Amniotic stem cell (primary cell): Measurements from ENCODE around the gene OR5F1.

Experiments used
- DNase-seq: peaks from one replicate; lab custom pipeline; 2025; lab: John Stamatoyannopoulos, UW

Gene OR5F1

GRCh38 chr11:55994525-55994924 lies at the start of gene OR5F1:
TSS of gene OR5F1 (minus strand) at chr11:55994625. CDS start at chr11:55994625, 0 bp downstream.
- no peak for DNase-seq

DNA sequence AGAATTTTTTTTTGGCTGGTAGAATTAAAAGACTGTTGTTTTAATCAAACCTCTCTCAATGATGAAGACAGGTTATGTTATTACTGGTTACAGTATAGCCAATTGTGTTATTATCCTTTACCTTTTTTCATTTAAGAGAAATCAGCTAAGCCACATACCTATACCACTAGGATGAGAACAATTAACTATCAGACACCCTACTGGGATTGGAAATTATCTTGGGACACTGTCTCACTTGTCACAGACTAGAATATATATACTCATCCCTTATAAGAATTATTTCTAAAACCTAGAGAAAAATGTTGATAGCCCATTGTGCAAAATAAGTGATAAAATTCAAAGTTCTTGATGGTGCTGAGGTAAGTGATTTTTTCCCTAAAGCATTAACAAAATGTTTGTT lies 32.9 kb upstream of the OR5F1 start, which contains the start of gene OR5AS1:
OR5AS1 (plus strand) TSS at position 301 of the 400 bp plus-strand sequence. CDS start 2,765 bp downstream, outside the sequence.
- DNase-seq: no peak

DNA sequence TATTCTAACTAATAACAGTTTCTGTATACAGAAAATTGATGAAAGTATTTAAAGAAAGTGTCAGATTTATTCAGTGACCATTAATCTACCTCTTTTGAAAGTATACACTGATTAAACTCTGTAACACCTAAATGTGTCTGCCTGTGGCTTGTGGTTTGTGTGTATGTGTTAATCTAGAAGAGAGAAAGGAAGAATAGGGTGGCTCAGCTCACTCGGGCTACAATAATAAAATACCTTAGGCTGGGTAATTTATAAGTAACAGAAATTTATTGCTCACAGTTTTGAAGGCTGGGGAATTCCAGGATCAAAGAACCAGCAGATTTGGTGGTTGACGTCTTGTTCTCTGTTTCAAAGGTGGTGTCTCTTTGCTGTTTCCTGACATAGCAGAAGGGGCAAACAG lies 19.4 kb upstream of the OR5F1 start:
- no peak for DNase-seq

- DNase-seq: no peak
Observed at GRCh38 chr11:56010716-56011115, 16.3 kb upstream of the OR5F1 start.

DNA sequence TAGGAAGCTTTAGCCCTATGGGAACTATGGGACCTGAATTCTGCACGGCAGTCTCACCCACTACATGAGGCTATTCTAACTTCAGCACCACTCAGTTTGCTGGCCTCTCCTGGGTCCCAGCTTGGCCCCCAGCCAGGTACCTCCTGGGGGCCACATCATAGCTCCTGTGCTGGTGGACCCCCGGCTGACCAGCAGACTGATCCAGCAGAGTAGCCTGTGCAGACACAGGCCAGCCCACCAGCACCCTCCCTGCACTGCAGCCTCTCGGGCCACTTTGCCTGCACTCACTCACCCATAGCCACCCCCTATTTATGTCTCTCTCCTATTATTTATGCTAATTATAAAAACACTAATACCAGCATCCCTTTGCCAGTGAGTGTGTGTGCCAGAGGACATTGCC lies 23.5 kb downstream of the OR5F1 start:
- no peak for DNase-seq

DNA sequence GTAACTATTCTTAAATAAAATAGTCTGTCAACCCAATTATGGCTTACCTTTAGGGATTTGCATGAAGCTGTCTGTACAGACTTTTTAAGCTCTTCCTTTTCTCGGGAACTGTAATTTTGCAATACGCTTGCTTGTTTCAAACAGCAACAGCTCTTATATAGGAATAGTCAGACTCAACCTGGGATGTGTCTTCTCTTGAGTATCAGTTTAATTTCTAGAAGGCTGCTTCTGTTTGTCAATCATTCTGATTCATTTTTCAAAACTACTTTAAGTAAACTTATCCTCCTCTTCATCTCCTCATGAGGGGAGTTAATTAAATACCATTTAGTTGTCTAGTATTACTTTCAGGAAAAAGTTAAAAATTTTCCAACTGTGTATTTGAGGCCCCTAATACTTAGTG lies 24.6 kb downstream of the OR5F1 start, which contains the start of gene OR10AG1:
OR10AG1 (minus strand) TSS at position 101 of the 400 bp plus-strand sequence; CDS start at position 63, 38 bp downstream.
- DNase-seq: no peak

- no peak for DNase-seq
Observed at GRCh38 chr11:55967914-55968313, 26.5 kb downstream of the OR5F1 start.

GRCh38 chr11:55966391-55966790 lies 28.0 kb downstream of the OR5F1 start:
- no peak for DNase-seq

GRCh38 chr11:55956521-55956920 lies 37.9 kb downstream of the OR5F1 start:
- DNase-seq: no peak

- DNase-seq: no peak
Observed at GRCh38 chr11:55949330-55949729, 45.1 kb downstream of the OR5F1 start.
